ENCODE results near the gene OAT.
A peak's percentile ranks its signal among the peaks of the same experiment; 100 is the strongest.

OAT gene

GRCh38 chr10:124418726-124419501 is at the start of gene OAT:
OAT (minus strand) TSS chr10:124418923; CDS start chr10:124412171, 6,752 bp downstream.
- peak; percentile 95 for DNase-seq

- no peak for DNase-seq
These were observed 48.4 kb upstream of the OAT start for GRCh38 chr10:124467165-124467564.

- no peak for DNase-seq
These were observed 47.2 kb upstream of the OAT start for GRCh38 chr10:124465777-124466488.

GRCh38 chr10:124465003-124465776 is 46.5 kb upstream of the OAT start:
- no peak for DNase-seq

GRCh38 chr10:124464028-124464965 is 45.6 kb upstream of the OAT start:
- no peak for DNase-seq

- no peak for DNase-seq
These were observed 43.6 kb upstream of the OAT start for GRCh38 chr10:124462348-124462695.

- DNase-seq = peak; percentile 79
These were observed 43.1 kb upstream of the OAT start, which contains the start of gene LHPP for GRCh38 chr10:124461642-124462347. LHPP (plus strand) TSS chr10:124461823; CDS start chr10:124461863, 40 bp downstream.

- DNase-seq = no peak
These were observed 41.4 kb upstream of the OAT start for GRCh38 chr10:124460144-124460543.

- DNase-seq = no peak
These were observed 40.7 kb upstream of the OAT start for GRCh38 chr10:124459395-124459794.

- no peak for DNase-seq
These were observed 40.2 kb upstream of the OAT start for GRCh38 chr10:124458889-124459288.

GRCh38 chr10:124458473-124458872 is 39.8 kb upstream of the OAT start:
- DNase-seq = no peak

GRCh38 chr10:124455441-124455840 is 36.7 kb upstream of the OAT start:
- no peak for DNase-seq

GRCh38 chr10:124453960-124454610 is 35.4 kb upstream of the OAT start:
- DNase-seq = no peak

- DNase-seq = no peak
These were observed 32.6 kb upstream of the OAT start for GRCh38 chr10:124451276-124451675.

GRCh38 chr10:124450783-124451057 is 32.0 kb upstream of the OAT start:
- DNase-seq = no peak

GRCh38 chr10:124450012-124450782 is 31.5 kb upstream of the OAT start, which contains the start of gene NKX1-2:
NKX1-2 (minus strand) TSS chr10:124450035; CDS start chr10:124449943, 92 bp downstream.
- peak; percentile 60 for DNase-seq

GRCh38 chr10:124449170-124450011 is 30.7 kb upstream of the OAT start:
- no peak for DNase-seq

GRCh38 chr10:124448696-124449169 is 30.0 kb upstream of the OAT start:
- DNase-seq = no peak

- peak; percentile 46 for DNase-seq
These were observed 29.2 kb upstream of the OAT start for GRCh38 chr10:124447751-124448466.
